Trophoblast cell (in vitro differentiated cells and primary cell): ENCODE results near the gene RBFOX2.

Experiments used
- DNase-seq, 2 donors: peaks; one replicate each; pipeline ENCODE4 v3.0.0-alpha.2; 2016
- H2AFZ ChIP-seq: 2 replicates; pipeline ENCODE4 v1.6.1; 2013; ENCODE audit warnings: low read length, moderate library complexity, mild to moderate bottlenecking; ENCODE audit not compliant: insufficient read depth, poor library complexity
- H2AK5ac ChIP-seq: 2 replicates; pipeline ENCODE4 v1.6.1; 2013; ENCODE audit warnings: mild to moderate bottlenecking, low read length
- H2BK120ac ChIP-seq: 2 replicates; pipeline ENCODE4 v1.6.1; 2013; ENCODE audit warnings: low read length, mild to moderate bottlenecking, moderate library complexity; ENCODE audit not compliant: insufficient read depth, poor library complexity
- H2BK12ac ChIP-seq: 2 replicates; pipeline ENCODE4 v1.6.1; 2013; ENCODE audit warnings: mild to moderate bottlenecking, low read length, moderate library complexity
- H2BK5ac ChIP-seq: 2 replicates; pipeline ENCODE4 v1.6.1; 2013; ENCODE audit warnings: low read length, low read depth, moderate library complexity, mild to moderate bottlenecking; ENCODE audit not compliant: poor library complexity
- H3K14ac ChIP-seq: 2 replicates; pipeline ENCODE4 v1.6.1; 2013; ENCODE audit warnings: mild to moderate bottlenecking, low read length
- H3K18ac ChIP-seq: 2 replicates; pipeline ENCODE4 v1.6.1; 2013; ENCODE audit warnings: mild to moderate bottlenecking, low read length
- H3K23ac ChIP-seq: 2 replicates; pipeline ENCODE4 v1.6.1; 2013; ENCODE audit warnings: low read length
- H3K27ac ChIP-seq: 2 replicates; pipeline ENCODE4 v1.5.1; 2013; ENCODE audit warnings: low read depth, mild to moderate bottlenecking, inconsistent platforms, low read length, moderate library complexity
- H3K27me3 ChIP-seq: 2 replicates; pipeline ENCODE4 v1.6.1; 2013; ENCODE audit warnings: inconsistent platforms, mild to moderate bottlenecking, low read length, moderate library complexity; ENCODE audit not compliant: insufficient read depth
- H3K36me3 ChIP-seq, 2 experiments: 1 replicate in 1 of 2; 2 replicates in 1 of 2; pipeline ENCODE4 v1.6.1; 2013; ENCODE audit warnings: low read length in 2 of 2, mild to moderate bottlenecking in 2 of 2, moderate library complexity in 1 of 2; ENCODE audit not compliant: insufficient read depth in 2 of 2, control insufficient read depth in 1 of 2
- H3K4ac ChIP-seq: 2 replicates; pipeline ENCODE4 v1.6.1; 2013; ENCODE audit warnings: low read depth, mild to moderate bottlenecking, low read length, moderate library complexity
- H3K4me1 ChIP-seq, 2 experiments: 1 replicate in 1 of 2; 2 replicates in 1 of 2; pipeline ENCODE4 v1.6.1; 2013; ENCODE audit warnings: low read length in 2 of 2, mild to moderate bottlenecking in 2 of 2, moderate library complexity in 1 of 2; ENCODE audit not compliant: insufficient read depth in 2 of 2, control insufficient read depth in 1 of 2
- H3K4me2 ChIP-seq: 2 replicates; pipeline ENCODE4 v1.6.1; 2013; ENCODE audit warnings: inconsistent platforms, mild to moderate bottlenecking, low read length, moderate library complexity
- H3K4me3 ChIP-seq: 2 replicates; pipeline ENCODE4 v1.5.1; 2013; ENCODE audit warnings: mild to moderate bottlenecking, low read depth, low read length, inconsistent platforms
- H3K79me1 ChIP-seq: one replicate; pipeline ENCODE4 v1.6.1; 2013; ENCODE audit warnings: low read length
- H3K79me2 ChIP-seq: 2 replicates; pipeline ENCODE4 v1.6.1; 2013; ENCODE audit warnings: low read length, mild to moderate bottlenecking; ENCODE audit not compliant: control insufficient read depth, insufficient read depth, poor library complexity
- H3K9ac ChIP-seq: 2 replicates; pipeline ENCODE4 v1.6.1; 2013; ENCODE audit warnings: mild to moderate bottlenecking, low read length
- H3K9me3 ChIP-seq: 2 replicates; pipeline ENCODE4 v1.6.1; 2013; ENCODE audit warnings: low read depth, mild to moderate bottlenecking, control low read depth, inconsistent platforms, low read length; ENCODE audit not compliant: insufficient read depth
- H4K12ac ChIP-seq: 2 replicates; pipeline ENCODE4 v1.6.1; 2013; ENCODE audit warnings: low read depth, mild to moderate bottlenecking, low read length, moderate library complexity
- H4K8ac ChIP-seq: 2 replicates; pipeline ENCODE4 v1.6.1; 2013; ENCODE audit warnings: low read depth, mild to moderate bottlenecking, low read length, moderate library complexity
- H4K91ac ChIP-seq: one replicate; pipeline ENCODE4 v1.6.1; 2013; ENCODE audit warnings: low read depth, mild to moderate bottlenecking, low read length, moderate library complexity
- WGBS: extraction: QIAGEN DNeasy Blood & Tissue Kit; methylation state at CpG from one replicate; pipeline ENCODE4 v1.1.7; 2013; ENCODE audit warnings: missing lambda C conversion rate; ENCODE audit not compliant: insufficient read length, insufficient coverage; ENCODE audit errors: extremely low coverage; 5-methylcytosine and 5-hydroxymethylcytosine counted together

Gene RBFOX2

GRCh38 chr22:36003972-36004674, 24.5 kb downstream of the RBFOX2 start:
- no CpG with 5 or more reads among the region's 9 CpGs for WGBS

GRCh38 chr22:36002718-36003260, 25.8 kb downstream of the RBFOX2 start:
- H3K36me3 ChIP-seq = no peaks in the 10 kb centered on the region
- H2BK120ac ChIP-seq = no peak overlapping the region
- no peaks in the 10 kb centered on the region for H3K79me2 ChIP-seq
- DNase-seq = no peak
- no peak overlapping the region for H3K14ac ChIP-seq
- no peak overlapping the region for H3K4me2 ChIP-seq
- H4K8ac ChIP-seq = no peak overlapping the region
- H3K27ac ChIP-seq = no peak overlapping the region
- WGBS = no CpG with 5 or more reads among the region's 5 CpGs
- no peak overlapping the region for H4K12ac ChIP-seq
- no peaks in the 10 kb centered on the region for H3K79me1 ChIP-seq
- H3K4me3 ChIP-seq = no peak overlapping the region
- H3K18ac ChIP-seq = no peak overlapping the region
- H3K27me3 ChIP-seq = no peaks in the 10 kb centered on the region
- H4K91ac ChIP-seq = no peak overlapping the region
- H2BK5ac ChIP-seq = no peak overlapping the region
- no peak overlapping the region for H2BK12ac ChIP-seq
- no peak overlapping the region for H3K4ac ChIP-seq
- no peaks in the 10 kb centered on the region for H3K9me3 ChIP-seq
- no peaks in the 10 kb centered on the region for H3K4me1 ChIP-seq
- H3K23ac ChIP-seq = no peak overlapping the region
- no peak overlapping the region for H3K9ac ChIP-seq
- H2AK5ac ChIP-seq = no peak overlapping the region
- no peak overlapping the region for H2AFZ ChIP-seq

More at GRCh38 chr22:36003972-36004674, 24.5 kb downstream of the RBFOX2 start:
- Histone ChIP-seq H2BK120ac (no peak overlapping the region), H4K8ac (no peak overlapping the region), H4K12ac (no peak overlapping the region), H2BK12ac (no peak overlapping the region), H2AK5ac (no peak overlapping the region), H2BK5ac (no peak overlapping the region), H3K4me1 (no peaks in the 10 kb centered on the region), H3K23ac (no peak overlapping the region), H3K4ac (peak overlapping the region; percentile 33), H3K18ac (no peak overlapping the region), H3K9me3 (no peaks in the 10 kb centered on the region), H3K79me1 (no peaks in the 10 kb centered on the region), H3K27me3 (no peaks in the 10 kb centered on the region), H3K4me2 (no peak overlapping the region), H3K79me2 (no peaks in the 10 kb centered on the region), H3K4me3 (no peak overlapping the region), H3K14ac (no peak overlapping the region), H4K91ac (no peak overlapping the region), H3K27ac (no peak overlapping the region), H3K36me3 (no peaks in the 10 kb centered on the region), H3K9ac (no peak overlapping the region), H2AFZ (no peak overlapping the region)
- no peak for DNase-seq

- Histone ChIP-seq H2AFZ (no peak overlapping the region), H2BK120ac (no peak overlapping the region), H3K18ac (no peak overlapping the region), H3K4me2 (no peak overlapping the region), H2BK5ac (no peak overlapping the region), H3K4me1 (no peaks in the 10 kb centered on the region), H4K91ac (no peak overlapping the region), H3K14ac (no peak overlapping the region), H3K4me3 (no peak overlapping the region), H4K8ac (no peak overlapping the region), H4K12ac (no peak overlapping the region), H2BK12ac (no peak overlapping the region), H3K23ac (no peak overlapping the region), H3K9ac (no peak overlapping the region), H3K9me3 (no peaks in the 10 kb centered on the region), H3K79me1 (no peaks in the 10 kb centered on the region), H3K4ac (no peak overlapping the region), H2AK5ac (no peak overlapping the region), H3K79me2 (no peaks in the 10 kb centered on the region), H3K27ac (no peak overlapping the region), H3K27me3 (no peaks in the 10 kb centered on the region), H3K36me3 (no peaks in the 10 kb centered on the region)
- no peak for DNase-seq
- WGBS = no CpG with 5 or more reads among the region's 7 CpGs
Observed at GRCh38 chr22:36002084-36002483, 26.5 kb downstream of the RBFOX2 start.

- no peak overlapping the region for H4K8ac ChIP-seq
- peaks cover 2 to 7% of the 10 kb centered on the region in 2 experiments for H3K4me1 ChIP-seq
- H2BK12ac ChIP-seq = no peak overlapping the region
- H3K27me3 ChIP-seq = no peaks in the 10 kb centered on the region
- H2AFZ ChIP-seq = no peak overlapping the region
- no peak overlapping the region for H3K18ac ChIP-seq
- no peaks in the 10 kb centered on the region for H3K79me1 ChIP-seq
- H3K4ac ChIP-seq = peak overlapping the region; percentile 36
- no peak overlapping the region for H3K4me3 ChIP-seq
- H4K12ac ChIP-seq = no peak overlapping the region
- H2BK120ac ChIP-seq = no peak overlapping the region
- H2AK5ac ChIP-seq = no peak overlapping the region
- peaks cover 2 to 3% of the 10 kb centered on the region in 2 experiments for H3K36me3 ChIP-seq
- H4K91ac ChIP-seq = no peak overlapping the region
- no peak overlapping the region for H3K23ac ChIP-seq
- no peak overlapping the region for H3K9ac ChIP-seq
- no peaks in the 10 kb centered on the region for H3K79me2 ChIP-seq
- no peak overlapping the region for H3K27ac ChIP-seq
- H3K14ac ChIP-seq = no peak overlapping the region
- DNase-seq = no peak
- no CpG with 5 or more reads among the region's 3 CpGs for WGBS
- no peak overlapping the region for H2BK5ac ChIP-seq
- H3K9me3 ChIP-seq = no peaks in the 10 kb centered on the region
- H3K4me2 ChIP-seq = no peak overlapping the region
Observed at GRCh38 chr22:35998748-35999147, 29.9 kb downstream of the RBFOX2 start.
